HEK293T (cell line): ENCODE measurements around the gene RAB6A.
"Not testable (repeated sequence)": the region's sequence is repeated elsewhere in the genome, so short reads cannot be mapped to it uniquely, and the experiment has no call there.

Experiments used
- FOXM1 ChIP-seq: fragments of 450-650 bp; IDR thresholded peaks from 2 replicates; pipeline ENCODE4 v1.6.1; 2017; ENCODE audit warnings: mild to moderate bottlenecking, borderline replicate concordance
- L3MBTL2 ChIP-seq: fragments of 450-650 bp; conservative IDR thresholded peaks from 2 replicates; pipeline ENCODE4 v1.6.1; 2016; ENCODE audit warnings: mild to moderate bottlenecking
- NFRKB ChIP-seq: fragments of 450-650 bp; IDR thresholded peaks from 2 replicates; pipeline ENCODE4 v1.6.1; 2016; ENCODE audit warnings: mild to moderate bottlenecking, moderate library complexity
- PKNOX1 ChIP-seq: fragments of 450-650 bp; IDR thresholded peaks from 2 replicates; pipeline ENCODE4 v1.6.1; 2016
- SP1 ChIP-seq: fragments of 450-650 bp; IDR thresholded peaks from 2 replicates; pipeline ENCODE4 v1.6.1; 2017
- TARDBP ChIP-seq: fragments of 450-650 bp; IDR thresholded peaks from 2 replicates; pipeline ENCODE4 v1.6.1; 2016

GRCh38 chr11:73750862-73751261, 10.0 kb downstream of the RAB6A start:
- not testable (repeated sequence) for TF ChIP-seq TARDBP, SP1, PKNOX1, FOXM1, L3MBTL2, NFRKB
